Activated CD4-positive, CD25-positive, alpha-beta regulatory T cell treated with anti-CD3 and anti-CD28 coated beads, Interleukin-2, amount 50 U/mL, for 16 hours (primary cell): ENCODE results near the gene SLC6A19.

Experiments
- DNase-seq: peaks from one replicate; pipeline ENCODE4 v3.0.0-alpha.2; 2020; ENCODE audit warnings: low read depth, low spot score

Gene SLC6A19

DNA sequence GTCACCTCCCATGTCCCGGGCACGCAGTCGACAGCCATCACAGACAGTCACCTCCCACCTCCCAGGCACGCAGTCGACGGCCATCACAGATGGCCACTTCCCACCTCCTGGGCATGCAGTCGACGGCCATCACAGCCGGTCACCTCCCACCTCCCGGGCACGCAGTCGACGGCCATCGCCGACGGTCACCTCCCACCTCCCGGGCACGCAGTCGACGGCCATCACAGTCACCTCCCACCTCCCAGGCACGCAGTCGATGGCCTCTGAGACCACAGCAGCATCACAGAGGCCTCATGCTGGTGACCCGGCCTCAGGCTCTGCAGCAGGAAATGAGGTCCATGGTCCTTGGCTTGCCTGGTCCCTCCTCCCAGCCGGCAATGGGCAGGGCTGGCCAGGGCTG is 5.5 kb upstream of the SLC6A19 start:
- no peak for DNase-seq

DNA sequence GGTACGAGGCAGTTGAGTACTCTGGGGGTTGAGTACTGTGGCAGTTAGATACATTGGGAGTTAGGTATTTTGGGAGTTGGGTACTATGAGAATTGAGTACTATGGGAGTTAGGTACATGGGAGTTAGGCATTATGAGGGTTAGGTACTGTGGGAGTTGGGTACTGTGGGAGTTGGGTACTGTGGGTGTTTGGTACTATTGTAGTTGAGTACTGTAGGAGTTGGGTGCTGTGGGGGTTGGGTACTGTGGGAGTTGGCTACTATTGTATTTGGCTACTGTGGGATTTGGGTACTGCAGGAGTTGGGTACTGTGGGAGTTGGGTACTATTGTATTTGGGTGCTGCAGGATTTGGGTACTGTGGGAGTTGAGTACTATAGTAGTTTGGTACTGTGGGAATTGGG is 4.8 kb upstream of the SLC6A19 start:
- DNase-seq = no peak

DNA sequence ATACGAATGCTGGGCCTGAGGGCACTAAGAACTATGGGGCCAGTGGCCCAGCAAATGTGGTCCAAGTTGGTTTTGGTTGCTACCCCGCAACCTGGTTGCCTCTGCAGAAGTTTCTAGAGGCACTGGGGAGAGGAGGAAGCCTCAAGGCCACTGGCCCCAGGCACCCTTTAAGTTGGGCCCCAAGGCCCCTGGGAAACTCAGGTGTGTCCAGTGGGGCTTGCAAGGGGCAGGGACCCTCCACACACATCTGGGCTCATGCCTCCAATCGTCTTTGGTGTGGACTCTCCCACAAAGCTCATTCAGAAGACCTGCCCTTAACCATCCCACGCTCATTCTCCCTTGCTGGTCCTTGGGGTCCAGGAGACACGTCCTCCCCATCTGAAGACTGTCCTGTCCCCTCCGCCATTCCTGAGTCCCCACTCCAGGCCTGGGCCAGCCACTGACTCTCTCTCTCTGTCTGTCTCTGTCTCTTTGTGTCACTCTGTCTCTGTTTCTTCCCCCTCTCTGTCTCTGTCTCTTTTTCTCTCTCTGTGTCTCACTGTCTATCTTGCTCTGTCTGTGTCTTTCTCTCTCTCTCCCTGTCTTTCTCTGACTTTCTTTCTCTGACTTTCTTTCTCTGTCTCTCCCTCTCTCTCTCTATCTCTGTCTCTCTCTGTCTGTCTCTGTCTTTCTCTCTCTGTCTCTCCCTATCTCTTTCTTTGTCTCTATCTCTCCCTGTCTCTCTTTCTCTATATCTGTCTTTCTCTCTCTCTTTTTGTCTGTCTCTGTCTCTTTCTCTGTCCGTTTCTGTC is 3.3 kb upstream of the SLC6A19 start:
- DNase-seq = no peak

DNA sequence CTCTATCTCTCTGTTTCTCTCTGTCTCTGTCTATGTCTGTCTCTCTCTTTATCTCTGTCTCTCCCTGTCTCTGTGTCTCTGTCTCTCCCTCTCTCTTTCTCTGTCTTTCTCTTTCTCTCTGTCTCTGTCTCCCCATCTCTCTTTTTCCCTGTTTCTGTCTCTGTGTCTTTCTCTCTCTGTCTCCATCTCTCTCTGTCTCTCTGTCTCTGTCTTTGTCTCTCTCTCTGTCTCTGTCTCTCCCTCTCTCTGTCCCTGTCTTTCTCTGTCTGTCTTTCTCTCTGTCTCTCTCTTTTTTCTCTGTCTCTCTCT is 2.1 kb upstream of the SLC6A19 start:
- no peak for DNase-seq

DNA sequence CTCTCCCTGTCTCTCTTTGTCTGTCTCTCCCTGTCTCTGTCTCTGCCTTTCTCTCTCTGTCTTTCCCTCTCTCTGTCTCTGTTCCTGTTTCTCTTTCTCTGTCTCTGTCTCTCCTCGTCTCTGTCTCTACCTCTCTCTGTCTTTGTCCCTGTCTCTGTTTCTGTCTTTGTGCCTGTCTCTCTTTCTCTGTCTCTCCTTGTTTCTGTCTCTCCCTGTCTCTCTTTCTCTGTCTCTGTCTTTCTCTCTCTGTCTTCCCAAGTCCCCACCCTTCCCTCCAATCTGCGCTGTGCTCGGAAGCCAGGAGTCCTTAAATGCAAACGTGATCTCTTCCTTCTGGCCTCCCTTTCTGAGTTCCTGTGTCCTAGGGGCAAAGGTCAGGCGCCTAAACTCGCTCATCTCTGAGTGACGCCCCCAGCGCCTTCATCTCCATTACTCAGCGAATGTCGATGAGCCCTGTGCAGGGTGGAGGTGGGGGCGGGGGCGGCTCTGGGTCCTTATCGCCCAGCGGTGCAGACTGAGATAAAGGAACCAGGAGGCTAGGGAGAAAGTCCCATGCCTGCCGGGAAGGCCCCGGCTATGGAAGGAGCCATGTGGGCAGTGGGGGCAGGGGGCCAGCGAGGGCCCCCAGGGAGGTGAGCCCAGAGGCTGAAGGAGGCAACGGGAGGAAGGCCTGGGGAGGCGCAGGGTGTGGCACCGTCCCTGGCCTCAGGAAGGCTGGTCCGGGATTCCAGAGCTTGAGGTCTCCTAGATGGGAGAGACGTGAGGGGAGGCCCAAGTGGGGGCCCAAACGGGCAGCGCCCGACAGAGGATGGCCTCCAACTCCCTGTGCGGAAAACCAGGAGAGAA is 1.5 kb upstream of the SLC6A19 start:
- DNase-seq = no peak

DNA sequence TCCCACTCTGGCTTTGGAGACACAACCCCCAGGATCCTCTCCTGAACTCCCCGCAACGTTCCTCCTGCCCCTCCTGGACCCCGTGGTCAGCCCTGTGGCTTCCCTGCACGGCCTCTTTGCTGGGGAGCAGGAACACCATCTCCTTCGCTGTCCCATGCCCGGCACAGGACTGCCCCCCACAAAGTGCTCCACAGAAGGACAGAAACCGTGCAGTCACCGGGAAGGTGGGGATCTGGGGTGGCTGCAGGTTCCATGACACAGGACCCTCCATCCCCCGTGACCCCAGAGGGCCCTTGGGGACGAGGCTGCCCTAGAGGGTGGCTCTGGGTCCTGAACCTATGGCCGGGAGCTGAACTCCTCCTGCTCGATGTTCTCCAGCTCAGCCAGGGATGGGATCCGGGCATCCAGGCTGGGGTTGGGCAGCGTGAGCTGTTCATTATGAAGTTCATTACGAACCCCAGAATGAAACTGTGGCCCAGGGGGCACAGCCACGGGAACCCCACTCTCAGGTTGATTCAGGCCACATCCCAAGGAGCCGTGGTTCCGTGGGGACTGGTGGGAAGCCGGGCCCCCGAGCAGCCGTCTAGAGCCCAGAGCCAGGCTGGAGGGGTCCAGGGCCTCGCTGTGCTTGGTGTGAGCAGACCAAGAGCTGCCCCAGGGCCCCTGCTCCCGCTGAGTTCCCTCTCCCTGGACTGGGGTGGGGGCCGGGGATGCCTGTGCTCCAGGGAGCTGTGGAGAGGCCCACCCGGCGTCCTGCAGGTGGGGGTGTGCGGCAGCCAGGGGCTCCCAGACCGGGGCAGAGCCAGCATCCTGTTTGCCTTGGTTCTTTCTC is 684 bp upstream of the SLC6A19 start:
- DNase-seq = no peak

DNA sequence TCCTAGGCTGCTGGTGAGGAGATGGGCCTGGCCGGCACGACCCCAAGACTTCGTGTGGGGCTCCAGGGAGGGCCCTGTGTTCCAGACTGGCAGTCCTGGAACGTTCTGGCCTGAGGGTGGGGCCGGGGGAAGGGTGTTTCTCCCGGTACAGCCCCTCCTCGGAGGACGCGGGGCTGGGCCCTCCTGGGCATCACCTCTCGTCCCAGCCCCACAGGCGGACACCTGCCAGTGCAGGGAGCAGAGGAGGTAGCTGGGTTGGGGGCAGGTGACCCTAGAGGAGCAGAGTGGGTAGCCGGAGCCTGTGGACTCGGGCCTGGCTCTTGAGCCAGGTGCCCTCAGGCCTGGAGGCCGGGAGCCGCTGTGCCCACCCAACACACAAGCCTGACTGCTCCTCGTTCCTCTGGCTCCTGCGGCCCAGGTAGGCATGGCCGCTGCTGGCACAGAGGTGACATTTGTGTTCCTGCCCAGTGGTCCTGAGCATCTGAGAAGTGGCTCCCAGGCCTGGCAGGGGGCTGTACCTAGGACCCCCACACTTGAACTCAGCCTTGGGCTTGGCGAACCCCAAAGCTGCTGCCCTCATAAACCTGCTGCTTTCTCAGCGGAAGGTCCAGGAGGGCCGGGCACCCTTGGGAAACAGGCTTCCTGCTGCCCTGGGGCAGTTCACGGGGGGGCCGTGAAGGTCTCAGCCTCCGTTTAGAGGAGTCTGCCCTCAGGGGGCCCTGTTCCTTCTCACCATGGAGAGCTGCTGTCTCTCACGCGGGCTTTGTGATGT is 817 bp downstream of the SLC6A19 start:
- DNase-seq = no peak

DNA sequence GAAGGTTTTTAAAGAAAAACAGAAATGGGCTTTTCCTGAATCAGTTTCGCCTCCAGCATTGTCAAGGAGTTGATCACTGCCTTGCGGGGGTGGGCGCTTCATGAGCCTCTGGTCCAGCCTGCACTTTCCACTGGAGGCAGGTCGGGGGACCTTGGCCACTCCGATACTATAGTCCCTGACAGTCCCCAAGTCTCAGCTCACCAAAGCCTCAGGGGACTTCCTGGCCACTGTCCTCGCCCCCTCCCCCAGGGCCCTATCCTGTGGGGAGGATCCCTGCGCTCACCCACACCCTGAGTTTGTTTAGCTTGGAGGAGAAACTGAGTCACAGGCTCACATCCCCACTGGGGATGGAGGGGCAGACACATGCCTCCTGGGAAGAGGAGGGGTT is 1.4 kb downstream of the SLC6A19 start:
- DNase-seq = no peak

DNA sequence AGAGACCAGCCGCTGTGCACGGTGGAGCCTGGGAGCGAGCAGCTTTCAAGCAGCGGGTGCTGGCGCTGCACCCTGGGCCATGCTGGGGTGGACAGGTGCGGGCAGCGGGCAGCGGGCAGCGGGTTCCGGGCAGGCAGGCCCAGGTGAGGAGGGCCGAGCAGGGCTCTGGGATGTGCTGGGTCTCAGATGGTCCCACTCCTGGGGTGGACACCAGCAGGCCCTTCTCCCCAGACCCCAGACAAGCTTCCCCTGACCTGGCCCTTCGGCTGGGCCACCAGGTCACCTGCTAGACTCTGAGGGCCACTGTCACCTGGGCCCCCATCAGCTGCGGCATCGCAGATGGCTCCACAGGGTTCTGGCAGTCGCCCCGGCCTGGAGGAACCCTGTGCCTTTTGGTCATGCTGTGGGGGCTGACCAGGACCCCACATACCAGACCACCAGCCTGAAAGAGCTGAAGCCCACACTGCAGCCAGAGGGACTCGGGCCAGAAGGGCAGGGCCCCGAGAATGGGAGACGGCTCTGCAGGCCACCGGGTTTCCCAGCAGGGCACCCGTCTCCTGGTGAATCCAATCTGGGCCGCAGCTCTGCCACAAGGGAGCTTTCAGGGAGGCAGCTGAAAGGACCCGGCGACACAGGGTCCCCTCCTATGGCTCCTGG is 2.0 kb downstream of the SLC6A19 start:
- DNase-seq = no peak

DNA sequence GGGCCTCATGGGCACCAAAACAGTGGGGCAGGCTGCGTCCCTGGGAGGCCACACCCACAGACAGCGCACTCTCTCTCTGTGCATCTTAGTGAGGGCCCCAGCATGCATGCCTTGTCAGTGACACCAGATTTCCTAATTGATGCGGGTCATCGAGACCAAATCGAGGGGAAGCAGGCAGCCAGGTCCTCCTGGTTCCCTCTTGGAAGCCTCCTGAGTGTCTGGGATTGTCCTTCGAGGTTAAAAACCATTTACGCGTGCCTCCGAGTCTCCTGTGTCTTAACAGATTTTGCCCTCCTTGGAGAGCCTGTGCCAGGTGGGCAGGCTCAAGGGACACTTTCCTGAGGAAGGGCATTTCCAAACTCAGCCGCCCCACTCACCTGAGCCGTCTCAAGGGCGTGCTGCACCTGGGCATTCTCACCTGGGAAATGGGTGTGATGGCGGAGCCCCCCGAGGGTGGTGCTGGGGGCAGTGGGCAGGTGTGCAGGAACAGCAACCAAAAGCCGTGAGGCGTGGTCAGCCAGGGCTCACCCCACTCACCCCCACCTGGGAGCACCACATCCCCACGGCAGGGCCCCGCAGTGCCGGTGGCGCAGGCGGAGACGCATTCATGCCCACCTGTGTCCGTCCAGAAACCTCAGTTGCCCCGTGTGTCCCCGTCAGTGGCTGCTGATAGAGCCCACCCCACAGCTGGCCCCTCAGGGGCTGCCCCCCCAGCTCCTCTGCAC is 2.7 kb downstream of the SLC6A19 start:
- no peak for DNase-seq

DNA sequence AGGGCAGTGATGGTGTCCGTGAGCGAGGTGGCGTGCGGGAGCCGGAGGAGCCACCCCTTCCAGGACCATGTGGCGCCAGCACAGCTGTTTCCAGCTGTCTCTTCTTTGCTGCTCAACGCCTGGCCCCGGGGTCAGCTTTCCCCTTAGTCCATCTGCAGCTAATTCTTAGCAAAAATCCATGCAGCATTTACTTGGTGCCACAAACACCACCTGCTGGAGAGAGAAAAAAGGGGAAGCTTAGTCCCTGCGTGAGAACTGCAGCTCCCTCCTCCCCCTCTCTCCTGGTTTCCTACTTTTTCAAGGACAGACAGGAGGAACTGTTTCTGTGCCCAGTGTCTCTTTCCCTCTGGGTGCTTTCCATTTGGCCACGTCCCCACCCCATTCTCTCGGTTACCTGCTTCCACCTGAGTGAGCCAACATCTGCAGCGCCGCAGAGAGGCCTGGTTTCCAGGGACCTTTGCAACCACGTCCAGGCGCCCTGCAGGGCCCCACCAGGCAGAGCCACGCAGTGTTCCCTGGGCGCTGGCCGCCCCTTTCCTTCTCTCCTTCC is 3.4 kb downstream of the SLC6A19 start:
- no peak for DNase-seq

DNA sequence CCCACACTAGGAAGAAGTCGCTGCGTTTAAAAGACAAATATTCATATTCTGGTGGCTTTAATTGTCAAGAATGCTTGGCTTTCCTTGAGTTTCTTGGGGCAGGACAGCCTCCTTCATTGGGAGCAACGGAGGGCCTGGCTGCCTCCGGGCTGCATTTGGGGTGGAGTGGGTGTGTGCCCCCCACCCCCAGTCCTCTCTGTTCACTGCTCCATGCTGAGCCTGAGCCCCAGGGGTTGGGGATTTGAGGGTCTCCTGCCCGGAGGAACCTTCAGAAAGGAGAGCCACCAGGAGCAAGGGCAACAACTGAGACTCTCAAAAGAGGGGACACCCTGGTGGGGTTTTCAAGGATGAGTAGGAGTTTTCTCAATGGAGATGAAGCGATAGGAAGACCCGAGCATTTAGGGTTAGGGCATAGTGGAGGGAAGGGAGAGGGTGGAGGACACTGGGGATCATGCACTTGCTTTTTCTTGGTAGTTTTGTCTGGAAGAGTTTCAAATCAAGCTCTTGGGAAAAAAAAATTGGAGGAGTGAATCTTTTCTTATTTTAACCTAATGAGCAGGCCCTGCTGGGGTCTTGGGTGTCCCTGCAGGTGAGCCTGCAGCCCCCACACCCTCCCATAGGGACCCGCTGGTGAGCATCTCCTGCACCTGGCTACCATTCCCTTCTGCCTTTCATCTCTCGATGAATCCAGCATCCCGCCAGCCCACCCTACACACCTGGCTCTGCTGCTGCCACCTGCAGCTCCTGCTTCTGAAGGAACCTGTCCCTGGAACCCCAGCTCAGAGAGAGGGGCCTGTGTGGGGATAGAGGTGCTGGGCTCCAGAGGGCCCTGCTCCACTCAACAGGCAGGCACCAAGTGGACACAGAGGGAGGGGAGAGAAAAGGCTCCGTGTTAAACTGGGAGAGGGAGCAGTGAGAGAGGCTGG is 4.1 kb downstream of the SLC6A19 start:
- DNase-seq = no peak

DNA sequence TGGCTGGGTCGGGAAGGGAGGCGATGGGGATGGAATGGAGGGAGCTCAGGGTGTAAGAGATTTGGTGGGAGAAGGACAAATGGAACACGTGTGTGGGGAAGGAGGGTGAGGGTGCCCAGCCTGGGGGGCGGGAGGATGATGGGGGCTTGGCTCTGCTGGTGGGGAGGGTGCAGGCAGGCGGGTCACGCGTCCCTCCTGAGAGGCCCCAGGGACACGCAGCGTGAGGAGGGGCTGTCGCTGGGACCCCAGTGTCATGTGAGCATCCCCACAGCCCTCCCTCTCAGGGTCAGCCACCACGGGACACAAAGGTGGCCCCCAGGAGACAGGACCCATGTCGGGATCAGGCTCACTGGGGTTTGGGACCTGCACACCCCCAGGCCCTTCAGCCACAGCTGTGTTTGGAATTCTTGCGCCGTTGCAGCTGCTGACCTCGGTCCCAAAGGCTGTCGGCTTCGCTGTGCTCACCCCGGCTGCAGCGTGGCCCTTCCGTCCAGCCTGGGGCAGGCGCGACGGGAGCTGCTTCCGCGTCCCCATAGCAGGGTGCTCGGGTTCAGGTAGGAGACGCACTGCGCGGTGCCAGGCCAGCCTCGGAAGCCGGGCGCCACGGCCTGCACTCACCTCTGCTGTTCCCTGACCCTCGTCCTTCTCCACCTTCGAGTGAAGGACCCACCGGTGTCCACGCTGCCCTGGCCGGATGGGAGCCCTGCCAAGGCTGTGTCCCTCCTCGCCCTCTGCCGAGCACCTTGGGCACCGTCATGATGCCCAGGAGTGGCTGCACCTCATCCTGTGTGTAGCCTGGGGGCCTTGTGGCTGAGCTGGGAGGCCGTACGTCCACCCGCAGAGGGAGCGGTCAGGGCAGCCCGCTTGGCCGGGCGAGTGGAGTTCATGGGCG is 5.4 kb downstream of the SLC6A19 start:
- DNase-seq = no peak

DNA sequence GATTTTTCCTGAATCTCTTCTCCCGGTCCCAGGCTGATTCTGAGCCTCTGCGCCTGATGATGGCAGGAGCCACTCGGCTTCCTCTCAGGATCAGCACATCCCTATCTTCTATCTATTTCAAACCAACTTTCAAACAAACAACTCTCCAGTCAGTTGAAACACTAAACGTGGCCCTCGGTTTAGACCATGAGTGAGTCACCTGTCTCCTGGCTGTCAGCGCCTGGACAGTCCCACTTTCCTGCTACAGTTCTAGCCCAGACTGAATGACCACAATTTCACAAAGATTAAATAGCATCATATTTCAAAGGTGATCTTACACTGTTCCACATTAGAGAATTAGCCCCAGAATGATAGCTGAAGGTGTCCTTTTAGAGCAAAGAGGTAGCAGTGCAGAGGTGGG is 6.2 kb downstream of the SLC6A19 start:
- DNase-seq = no peak

DNA sequence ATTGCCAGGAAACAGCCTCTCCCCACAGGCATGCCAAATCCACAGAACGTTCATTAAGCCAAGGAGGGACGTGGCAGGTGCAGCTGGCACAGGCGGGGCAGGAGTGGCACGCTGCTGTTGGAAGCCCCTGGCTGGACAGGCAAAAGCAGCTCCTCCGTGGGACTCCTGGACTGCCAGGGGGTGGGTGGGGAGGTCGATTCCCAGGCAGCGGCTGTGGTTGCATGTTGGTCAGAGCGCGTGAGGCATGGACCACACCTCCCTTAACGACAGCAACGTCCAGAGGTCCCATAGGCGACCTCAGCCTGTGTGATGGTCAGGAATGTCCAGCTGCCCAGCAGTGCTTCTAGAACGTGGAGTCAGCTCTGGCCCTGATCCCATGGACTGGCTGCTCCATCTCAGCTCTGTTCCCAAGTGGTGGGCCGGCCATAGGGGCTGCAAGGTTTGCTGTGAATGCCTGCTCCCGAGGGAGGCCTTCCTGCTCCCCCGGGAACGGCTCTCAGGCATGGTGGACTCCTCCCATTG is 6.9 kb downstream of the SLC6A19 start:
- DNase-seq = no peak

DNA sequence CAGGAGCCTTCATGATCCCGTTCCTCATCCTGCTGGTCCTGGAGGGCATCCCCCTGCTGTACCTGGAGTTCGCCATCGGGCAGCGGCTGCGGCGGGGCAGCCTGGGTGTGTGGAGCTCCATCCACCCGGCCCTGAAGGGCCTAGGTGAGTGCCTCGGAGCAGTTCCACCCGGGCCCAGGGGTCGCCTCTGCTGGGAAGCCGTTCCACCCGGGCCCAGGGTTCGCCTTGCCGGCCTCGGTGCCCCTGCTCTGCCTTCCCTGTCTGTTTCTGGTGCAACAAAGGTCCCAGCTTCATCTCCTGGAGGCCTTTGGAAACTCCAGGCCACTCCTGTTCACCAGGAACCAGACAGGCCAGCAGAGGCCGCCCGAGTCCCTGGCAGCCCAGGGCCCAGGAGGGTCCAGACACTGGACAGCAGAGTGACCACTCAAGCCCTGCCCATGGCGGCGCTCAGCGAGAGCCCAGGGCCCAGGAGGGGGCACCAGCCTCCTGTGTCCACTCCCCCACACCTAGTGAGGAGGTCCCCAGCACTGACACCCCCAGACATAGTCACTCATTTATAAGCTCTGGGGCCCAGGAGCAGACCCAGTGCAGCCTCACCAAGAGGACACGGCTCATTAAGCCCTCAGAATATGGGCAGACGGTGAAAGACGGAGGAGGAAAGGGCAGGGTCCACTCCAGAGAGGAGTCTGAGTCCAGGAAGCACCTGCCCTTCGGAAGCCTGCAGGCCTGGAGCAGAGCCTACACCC is 7.5 kb downstream of the SLC6A19 start:
- no peak for DNase-seq

DNA sequence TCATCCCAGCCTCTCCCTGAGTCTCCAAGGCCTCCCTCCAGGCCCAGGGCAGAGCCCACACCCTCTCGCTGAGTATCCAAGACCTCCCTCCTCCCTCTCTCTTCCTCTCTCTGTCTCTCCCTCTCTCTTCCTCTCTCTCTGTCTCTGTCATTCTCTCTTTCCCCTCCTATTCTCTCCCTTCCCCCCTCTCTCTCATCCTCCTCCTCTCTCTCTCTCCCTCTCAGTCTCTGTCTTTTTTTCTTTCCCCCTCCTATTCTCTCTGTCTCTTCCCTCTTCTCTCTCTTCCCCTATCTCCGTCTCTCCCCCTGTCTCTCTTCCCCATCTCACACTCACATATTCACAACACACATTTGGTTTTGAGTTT is 8.1 kb downstream of the SLC6A19 start:
- no peak for DNase-seq
